ENCODE results near the gene CRTC2.

DNA sequence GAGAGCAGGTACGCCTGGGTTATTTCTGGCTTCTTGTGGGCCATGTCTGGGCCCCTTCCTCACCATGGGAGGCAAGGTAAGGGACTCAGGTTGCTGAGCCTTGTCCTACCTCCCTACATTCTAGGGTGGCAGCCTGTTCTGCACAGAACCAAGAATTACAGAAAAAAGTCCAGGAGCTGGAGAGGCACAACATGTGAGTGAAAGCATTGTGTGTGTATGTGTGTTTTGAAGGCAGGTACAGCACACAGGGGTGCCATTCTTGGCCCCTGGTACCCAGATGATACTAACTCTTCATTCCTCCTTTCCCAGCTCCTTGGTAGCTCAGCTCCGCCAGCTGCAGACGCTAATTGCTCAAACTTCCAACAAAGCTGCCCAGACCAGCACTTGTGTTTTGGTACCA lies 14.7 kb upstream of the CRTC2 start:
- TF ChIP-seq, protein P1, sequence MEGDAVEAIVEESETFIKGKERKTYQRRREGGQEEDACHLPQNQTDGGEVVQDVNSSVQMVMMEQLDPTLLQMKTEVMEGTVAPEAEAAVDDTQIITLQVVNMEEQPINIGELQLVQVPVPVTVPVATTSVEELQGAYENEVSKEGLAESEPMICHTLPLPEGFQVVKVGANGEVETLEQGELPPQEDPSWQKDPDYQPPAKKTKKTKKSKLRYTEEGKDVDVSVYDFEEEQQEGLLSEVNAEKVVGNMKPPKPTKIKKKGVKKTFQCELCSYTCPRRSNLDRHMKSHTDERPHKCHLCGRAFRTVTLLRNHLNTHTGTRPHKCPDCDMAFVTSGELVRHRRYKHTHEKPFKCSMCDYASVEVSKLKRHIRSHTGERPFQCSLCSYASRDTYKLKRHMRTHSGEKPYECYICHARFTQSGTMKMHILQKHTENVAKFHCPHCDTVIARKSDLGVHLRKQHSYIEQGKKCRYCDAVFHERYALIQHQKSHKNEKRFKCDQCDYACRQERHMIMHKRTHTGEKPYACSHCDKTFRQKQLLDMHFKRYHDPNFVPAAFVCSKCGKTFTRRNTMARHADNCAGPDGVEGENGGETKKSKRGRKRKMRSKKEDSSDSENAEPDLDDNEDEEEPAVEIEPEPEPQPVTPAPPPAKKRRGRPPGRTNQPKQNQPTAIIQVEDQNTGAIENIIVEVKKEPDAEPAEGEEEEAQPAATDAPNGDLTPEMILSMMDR (IDR thresholded peaks at IDR 0.05; ENCODE audit: poor library complexity, severe bottlenecking), result no peak
- TF ChIP-seq EP300 (conservative IDR thresholded peaks at IDR 0.05; ENCODE audit: poor library complexity, severe bottlenecking), result no peak
- no peak for TF ChIP-seq POLR2AphosphoS5 (IDR thresholded peaks at IDR 0.05)
- no peak for TF ChIP-seq EZH2 (IDR thresholded peaks at IDR 0.05; ENCODE audit: borderline replicate concordance, insufficient read depth, low read length, poor library complexity, severe bottlenecking)
- TF ChIP-seq RAD21 (conservative IDR thresholded peaks at IDR 0.05), result no peak
- TF ChIP-seq, protein P2, sequence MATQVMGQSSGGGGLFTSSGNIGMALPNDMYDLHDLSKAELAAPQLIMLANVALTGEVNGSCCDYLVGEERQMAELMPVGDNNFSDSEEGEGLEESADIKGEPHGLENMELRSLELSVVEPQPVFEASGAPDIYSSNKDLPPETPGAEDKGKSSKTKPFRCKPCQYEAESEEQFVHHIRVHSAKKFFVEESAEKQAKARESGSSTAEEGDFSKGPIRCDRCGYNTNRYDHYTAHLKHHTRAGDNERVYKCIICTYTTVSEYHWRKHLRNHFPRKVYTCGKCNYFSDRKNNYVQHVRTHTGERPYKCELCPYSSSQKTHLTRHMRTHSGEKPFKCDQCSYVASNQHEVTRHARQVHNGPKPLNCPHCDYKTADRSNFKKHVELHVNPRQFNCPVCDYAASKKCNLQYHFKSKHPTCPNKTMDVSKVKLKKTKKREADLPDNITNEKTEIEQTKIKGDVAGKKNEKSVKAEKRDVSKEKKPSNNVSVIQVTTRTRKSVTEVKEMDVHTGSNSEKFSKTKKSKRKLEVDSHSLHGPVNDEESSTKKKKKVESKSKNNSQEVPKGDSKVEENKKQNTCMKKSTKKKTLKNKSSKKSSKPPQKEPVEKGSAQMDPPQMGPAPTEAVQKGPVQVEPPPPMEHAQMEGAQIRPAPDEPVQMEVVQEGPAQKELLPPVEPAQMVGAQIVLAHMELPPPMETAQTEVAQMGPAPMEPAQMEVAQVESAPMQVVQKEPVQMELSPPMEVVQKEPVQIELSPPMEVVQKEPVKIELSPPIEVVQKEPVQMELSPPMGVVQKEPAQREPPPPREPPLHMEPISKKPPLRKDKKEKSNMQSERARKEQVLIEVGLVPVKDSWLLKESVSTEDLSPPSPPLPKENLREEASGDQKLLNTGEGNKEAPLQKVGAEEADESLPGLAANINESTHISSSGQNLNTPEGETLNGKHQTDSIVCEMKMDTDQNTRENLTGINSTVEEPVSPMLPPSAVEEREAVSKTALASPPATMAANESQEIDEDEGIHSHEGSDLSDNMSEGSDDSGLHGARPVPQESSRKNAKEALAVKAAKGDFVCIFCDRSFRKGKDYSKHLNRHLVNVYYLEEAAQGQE (IDR thresholded peaks at IDR 0.05; ENCODE audit: borderline replicate concordance), result no peak
- no peak for TF ChIP-seq TAF1 (IDR thresholded peaks at IDR 0.05; ENCODE audit: low read depth)
- TF ChIP-seq MXI1 (conservative IDR thresholded peaks at IDR 0.05; ENCODE audit: poor library complexity, severe bottlenecking), result no peak

All from neural cell (in vitro differentiated cells).